Stomach (tissue), 9 donors: Measurements from ENCODE around the gene PLCB3. TPM values are rescaled to one million over a fixed set of nuclear protein-coding genes. Genes with fewer than 3 reads are reported as not detected.

Experiments
- DNase-seq, 2 donors: peaks; one replicate each; pipeline versions ENCODE4 v3.0.0 to v3.0.0-alpha.2; 2013 to 2019
- H3K27ac ChIP-seq, 5 donors: fragments of 200-600 bp in 4 of 5; sonication (generic) in 4 of 5; one replicate each; pipeline ENCODE4 v1.5.1; 2013 to 2019; ENCODE audit warnings: mild to moderate bottlenecking in 1 of 5, moderate library complexity in 1 of 5
- H3K27me3 ChIP-seq, 3 donors: fragments of 200-600 bp; sonication (generic); one replicate each; pipeline ENCODE4 v1.5.1; 2017 to 2019; ENCODE audit warnings: mixed run types in 1 of 3
- H3K36me3 ChIP-seq, 4 donors: fragments of 200-600 bp; sonication (generic); 1 replicate in 3 of 4; 2 replicates in 1 of 4; pipeline ENCODE4 v1.5.1; 2016 to 2019
- H3K4me1 ChIP-seq, 4 donors: fragments of 200-600 bp; sonication (generic); one replicate each; pipeline ENCODE4 v1.5.1; 2016 to 2019
- H3K4me3 ChIP-seq, 4 donors: fragments of 200-600 bp; sonication (generic) in 3 of 4; one replicate each; pipeline ENCODE4 v1.5.1; 2016 to 2019; ENCODE audit warnings: mild to moderate bottlenecking in 1 of 4
- H3K9me3 ChIP-seq, 4 donors: fragments of 200-600 bp; sonication (generic); one replicate each; pipeline ENCODE4 v1.5.1; 2016 to 2019
- EP300 ChIP-seq: sonication (generic); formaldehyde crosslinking; IDR thresholded peaks from one replicate; pipeline ENCODE4 v1.6.1; 2017; ENCODE audit warnings: antibody characterized with exemption
- POLR2A ChIP-seq, 4 donors: fragments of 450-650 bp; IDR thresholded peaks; one replicate each; pipeline ENCODE4 v1.6.1; 2016; ENCODE audit warnings: antibody characterized with exemption in 4 of 4, control low read depth in 2 of 4, mild to moderate bottlenecking in 1 of 4, moderate library complexity in 1 of 4
- POLR2AphosphoS5 ChIP-seq, 3 donors: sonication (generic); formaldehyde crosslinking; IDR thresholded peaks; one replicate each; pipeline ENCODE4 v1.6.1; 2016; ENCODE audit warnings: antibody characterized with exemption in 3 of 3
- WGBS, 5 donors: extraction: QIAGEN DNeasy Blood & Tissue Kit in 3 of 5; methylation state at CpG; one replicate each; pipeline versions ENCODE4 v1.1.5 to v1.1.7; 2013 to 2018; 5-methylcytosine and 5-hydroxymethylcytosine counted together
- intact Hi-C: fragments of 100-400 bp; cut with DNase I; formaldehyde crosslinking; loops from one replicate; pipeline ENCODE4 v1.15.1; 2023; ENCODE audit warnings: low total_unique reads
- polyA plus RNA-seq, 3 donors: library from polyadenylated mRNA; stranded (reverse); fragments of 200-250 nt; gene quantifications; one replicate each; pipeline ENCODE4 v1.2.3, GENCODE V29; 2013
- small RNA-seq, 4 donors: library from RNA; depleted of rRNA; stranded (forward); fragments of <200 nt; gene quantifications; one replicate each; pipeline ENCODE3, GENCODE V24; 2016
- total RNA-seq, 5 donors: library from RNA; depleted of rRNA; stranded (reverse); fragments of >200 nt; gene quantifications; one replicate each; pipeline versions ENCODE4 v1.1.0 to v1.2.3, GENCODE V29; 2014 to 2016
- TF ChIP-seq, protein P1 (sequence below), 7 experiments: fragments of 450-650 bp in 4 of 7; fragments of 200-600 bp in 3 of 7; sonication (generic) in 3 of 7; IDR thresholded peaks; one replicate each; pipeline ENCODE4 v1.5.1; 2016 to 2019; ENCODE audit warnings: antibody characterized with exemption in 7 of 7, control low read depth in 2 of 7, mild to moderate bottlenecking in 1 of 7
- donor health status: healthy with polysubstance abuse.
- donor health status: Bipolar disorder and iron deficiency.
- donor health status: healthy.

PLCB3 gene
- total and polyA plus RNA-seq, 8 donors: 12.2 to 154 (median 16.1) TPM

DNA sequence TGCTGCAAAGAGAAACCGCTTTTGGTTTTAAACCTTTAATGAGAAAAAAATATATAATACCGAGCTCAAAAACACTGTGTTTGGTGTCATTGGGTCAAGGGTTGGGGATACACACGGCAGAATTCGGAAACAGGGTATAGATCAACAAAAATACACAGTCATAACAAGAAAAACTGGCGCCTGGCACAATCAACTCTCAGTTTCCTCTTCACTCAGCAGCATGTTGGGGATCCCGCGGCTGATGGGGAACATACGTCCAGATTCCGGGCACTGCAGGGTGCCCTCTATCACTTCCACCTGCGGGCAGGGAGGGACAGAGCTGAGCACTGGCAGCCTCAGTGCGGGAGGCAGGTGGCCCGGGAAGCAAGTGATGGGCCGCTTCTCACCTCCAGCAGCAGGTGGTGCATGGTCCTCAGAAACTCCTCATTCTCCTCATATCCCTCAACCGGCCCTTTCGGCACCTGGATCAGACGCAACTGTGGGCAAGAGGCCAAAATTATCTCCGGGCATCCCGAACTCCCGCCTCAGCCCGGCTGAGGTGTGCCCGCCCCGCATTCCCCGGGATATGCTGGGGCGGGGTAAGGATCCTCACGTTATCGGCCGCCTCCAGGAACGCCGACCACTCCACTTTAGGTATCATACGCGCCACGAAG lies 65.5 kb downstream of the PLCB3 start:
- H3K27ac ChIP-seq: peak overlapping the region; percentile 94 to 99 (median 97)
- intact Hi-C loops: no loop called here
- peaks cover 28 to 54% (median 48%) of the 10 kb centered on the region in 4 donors for H3K36me3 ChIP-seq
- peak; percentile 53 to 74 for DNase-seq
- 3 to 7% (median 3%) methylated on average over 15 to 32 of the region's 32 CpGs for WGBS, 5 donors
- peaks cover 20 to 73% (median 55%) of the 10 kb centered on the region in 4 donors for H3K4me1 ChIP-seq
- no peaks in the 10 kb centered on the region for H3K9me3 ChIP-seq
- H3K27me3 ChIP-seq: no peaks in the 10 kb centered on the region
- H3K4me3 ChIP-seq: peak overlapping the region; percentile 69 to 81 (median 76)
- TF ChIP-seq POLR2A (IDR thresholded peaks at IDR 0.05) (no peak), POLR2AphosphoS5 (IDR thresholded peaks at IDR 0.05) (no peak), EP300 (no peak)
- TF ChIP-seq, protein P1, sequence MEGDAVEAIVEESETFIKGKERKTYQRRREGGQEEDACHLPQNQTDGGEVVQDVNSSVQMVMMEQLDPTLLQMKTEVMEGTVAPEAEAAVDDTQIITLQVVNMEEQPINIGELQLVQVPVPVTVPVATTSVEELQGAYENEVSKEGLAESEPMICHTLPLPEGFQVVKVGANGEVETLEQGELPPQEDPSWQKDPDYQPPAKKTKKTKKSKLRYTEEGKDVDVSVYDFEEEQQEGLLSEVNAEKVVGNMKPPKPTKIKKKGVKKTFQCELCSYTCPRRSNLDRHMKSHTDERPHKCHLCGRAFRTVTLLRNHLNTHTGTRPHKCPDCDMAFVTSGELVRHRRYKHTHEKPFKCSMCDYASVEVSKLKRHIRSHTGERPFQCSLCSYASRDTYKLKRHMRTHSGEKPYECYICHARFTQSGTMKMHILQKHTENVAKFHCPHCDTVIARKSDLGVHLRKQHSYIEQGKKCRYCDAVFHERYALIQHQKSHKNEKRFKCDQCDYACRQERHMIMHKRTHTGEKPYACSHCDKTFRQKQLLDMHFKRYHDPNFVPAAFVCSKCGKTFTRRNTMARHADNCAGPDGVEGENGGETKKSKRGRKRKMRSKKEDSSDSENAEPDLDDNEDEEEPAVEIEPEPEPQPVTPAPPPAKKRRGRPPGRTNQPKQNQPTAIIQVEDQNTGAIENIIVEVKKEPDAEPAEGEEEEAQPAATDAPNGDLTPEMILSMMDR (IDR thresholded peaks at IDR 0.05): peak in 2 of 7 experiments; percentile 7 to 11

DNA sequence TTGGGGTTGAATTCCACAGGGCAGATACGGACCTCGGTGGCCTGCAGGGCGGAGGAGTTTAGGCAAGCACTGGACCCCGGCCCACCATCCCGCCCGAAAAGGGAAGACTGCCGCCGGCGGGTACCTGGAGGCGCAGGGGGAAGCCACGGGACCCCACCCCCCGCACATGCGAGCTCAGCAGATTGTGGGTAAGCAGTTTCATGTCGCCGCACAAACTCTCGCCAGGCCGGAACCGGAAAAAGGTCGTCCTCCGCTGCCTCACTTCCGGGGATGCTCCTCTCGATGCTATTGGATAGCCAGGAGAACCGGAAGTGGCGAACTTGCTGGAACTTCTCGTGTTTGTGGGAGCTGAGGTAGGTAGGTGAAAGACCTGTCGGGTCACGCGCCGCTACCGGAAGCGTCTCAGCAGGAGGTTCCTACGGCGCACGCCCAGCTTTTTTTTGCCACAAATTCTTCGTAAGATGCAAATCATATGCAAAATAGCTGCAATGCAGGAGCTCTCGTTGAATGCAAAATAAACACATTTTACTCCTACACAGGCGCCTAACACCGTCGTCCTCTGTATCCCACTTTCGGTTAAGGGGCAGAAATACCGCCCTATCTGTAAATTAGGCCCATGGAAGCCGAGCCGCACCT lies 66.1 kb downstream of the PLCB3 start, which contains the start of gene TRMT112:
TSS of gene TRMT112 (minus strand) at position 235 of the 636 bp plus-strand sequence. CDS start at position 202, 33 bp downstream.
- Histone ChIP-seq H3K4me3 (peak within 1 kb of the TSS; percentile 69 to 81 (median 76)), H3K27ac (peak within 1 kb of the TSS; percentile 94 to 99 (median 97)), H3K27me3 (no peaks in the 10 kb centered on the region), H3K4me1 (peaks cover 25 to 76% (median 60%) of the 10 kb centered on the region in 4 donors), H3K36me3 (peaks cover 31 to 58% (median 51%) of the 10 kb centered on the region in 4 donors), H3K9me3 (no peaks in the 10 kb centered on the region)
- intact Hi-C loops: no loop called here
- DNase-seq: peak; percentile 98 to 99
- TF ChIP-seq, protein P1 (IDR thresholded peaks at IDR 0.05): no peak
- peak; percentile 19 for TF ChIP-seq EP300
- TF ChIP-seq POLR2A (IDR thresholded peaks at IDR 0.05): peak in 1 of 4 donors; percentile 43
- TF ChIP-seq POLR2AphosphoS5 (IDR thresholded peaks at IDR 0.05): peak; percentile 90 to 97 (median 94)
- WGBS, 5 donors: 0% methylated on average over 19 to 43 of the region's 43 CpGs

DNA sequence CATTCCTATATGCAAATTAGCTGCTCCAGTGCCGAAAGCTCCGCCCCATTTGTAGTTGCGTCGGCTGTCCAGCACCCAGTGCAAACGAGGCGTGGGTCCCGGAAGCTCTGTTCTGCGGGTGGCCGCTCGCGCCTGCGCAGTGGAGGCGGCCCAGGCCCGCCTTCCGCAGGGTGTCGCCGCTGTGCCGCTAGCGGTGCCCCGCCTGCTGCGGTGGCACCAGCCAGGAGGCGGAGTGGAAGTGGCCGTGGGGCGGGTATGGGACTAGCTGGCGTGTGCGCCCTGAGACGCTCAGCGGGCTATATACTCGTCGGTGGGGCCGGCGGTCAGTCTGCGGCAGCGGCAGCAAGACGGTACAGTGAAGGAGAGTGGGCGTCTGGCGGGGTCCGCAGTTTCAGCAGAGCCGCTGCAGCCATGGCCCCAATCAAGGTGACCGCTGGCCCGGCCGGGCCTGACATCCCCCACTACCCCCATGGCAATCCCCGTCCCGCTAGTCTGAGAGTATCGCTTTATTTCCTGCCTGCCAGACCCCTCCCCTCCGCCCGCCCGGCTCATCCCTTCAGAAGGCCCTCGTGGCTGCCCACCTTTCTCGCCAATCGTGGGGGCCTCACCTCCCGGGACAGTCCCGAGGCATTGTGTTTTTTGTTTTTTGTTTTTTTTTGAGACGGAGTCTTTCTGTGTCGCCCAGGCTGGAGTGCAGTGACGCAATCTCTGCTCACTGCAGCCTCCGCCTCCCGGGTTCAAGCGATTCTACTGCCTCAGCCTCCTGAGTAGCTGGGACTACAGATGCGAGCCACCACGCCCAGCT lies 66.8 kb downstream of the PLCB3 start, which contains the start of gene PRDX5:
TSS of gene PRDX5 (plus strand) at position 161 of the 805 bp plus-strand sequence. CDS start at position 256, 95 bp downstream.
- 0 to 1% (median 1%) methylated on average over 23 to 61 of the region's 61 CpGs for WGBS, 5 donors
- intact Hi-C loops: no loop called here
- DNase-seq: peak; percentile 97 to 99

More for the DNA sequence above, 66.8 kb downstream of the PLCB3 start, which contains the start of gene PRDX5:
- peak within 1 kb of the TSS; percentile 94 to 99 (median 97) for H3K27ac ChIP-seq
- H3K36me3 ChIP-seq: peaks cover 37 to 61% (median 58%) of the 10 kb centered on the region in 4 donors
- H3K4me1 ChIP-seq: peaks cover 25 to 74% (median 60%) of the 10 kb centered on the region in 4 donors
- peak within 1 kb of the TSS; percentile 69 to 81 (median 76) for H3K4me3 ChIP-seq
- H3K27me3 ChIP-seq: no peaks in the 10 kb centered on the region
- TF ChIP-seq EP300 (no peak), POLR2AphosphoS5 (IDR thresholded peaks at IDR 0.05) (peak; percentile 90 to 99 (median 97)), POLR2A (IDR thresholded peaks at IDR 0.05) (peak in 2 of 4 donors; percentile 46 to 65)
- TF ChIP-seq, protein P1 (IDR thresholded peaks at IDR 0.05): peak in 3 of 7 experiments; percentile 28 to 77 (median 57)
- H3K9me3 ChIP-seq: no peaks in the 10 kb centered on the region

Small RNAs within 50 kb of the gene (small RNA-seq; reads per million reads assigned to genes)
- gene RF00019: 0 reads per million in 4 donors

Other genes starting within 250 kb of the PLCB3 start
- 1 to 10 TPM in 1 of 5 donors, under 1 TPM in 1, not detected in 3; 0.73 to 1.3 TPM for gene FLRT1, start 215.6 kb upstream of the PLCB3 start, total RNA-seq
- under 1 TPM in 2 of 3 donors, not detected in 1; 0.12 to 0.28 TPM for gene FLRT1, start 215.6 kb upstream of the PLCB3 start, polyA plus RNA-seq
- gene MACROD1, start 85.4 kb upstream of the PLCB3 start, total RNA-seq: 10 to 100 TPM; 18.0 to 52.1 (median 41.2) TPM
- 100 to 1,000 TPM in 2 of 3 donors, 10 to 100 TPM in 1; 59.1 to 283 (median 156) TPM for gene MACROD1, start 85.4 kb upstream of the PLCB3 start, polyA plus RNA-seq
- gene STIP1, start 65.4 kb upstream of the PLCB3 start, total RNA-seq: 100 to 1,000 TPM in 1 of 5 donors, 10 to 100 TPM in 4; 27.4 to 259 (median 68.1) TPM
- gene STIP1, start 65.4 kb upstream of the PLCB3 start, polyA plus RNA-seq: 10 to 100 TPM; 51.5 to 56.2 (median 53.2) TPM
- 10 to 100 TPM; 11.9 to 30.3 (median 17.9) TPM for gene FERMT3, start 44.8 kb upstream of the PLCB3 start, total RNA-seq
- 10 to 100 TPM; 12.4 to 31.9 (median 19.5) TPM for gene FERMT3, start 44.8 kb upstream of the PLCB3 start, polyA plus RNA-seq
- gene TRPT1, start 25.3 kb upstream of the PLCB3 start, total RNA-seq: 100 to 1,000 TPM in 2 of 5 donors, 10 to 100 TPM in 3; 15.2 to 425 (median 63.8) TPM
- 10 to 100 TPM; 75.8 to 83.5 (median 79.7) TPM for gene TRPT1, start 25.3 kb upstream of the PLCB3 start, polyA plus RNA-seq
- 100 to 1,000 TPM in 4 of 5 donors, 10 to 100 TPM in 1; 35.1 to 363 (median 124) TPM for gene NUDT22, start 25.3 kb upstream of the PLCB3 start, total RNA-seq
- gene NUDT22, start 25.3 kb upstream of the PLCB3 start, polyA plus RNA-seq: 100 to 1,000 TPM in 1 of 3 donors, 10 to 100 TPM in 2; 62.4 to 143 (median 76.2) TPM
- gene DNAJC4, start 21.0 kb upstream of the PLCB3 start, total RNA-seq: 10 to 100 TPM in 4 of 5 donors, 1 to 10 TPM in 1; 8.3 to 61.8 (median 14.9) TPM
- 100 to 1,000 TPM in 2 of 3 donors, 10 to 100 TPM in 1; 69.8 to 115 (median 106) TPM for gene DNAJC4, start 21.0 kb upstream of the PLCB3 start, polyA plus RNA-seq
- gene VEGFB, start 16.9 kb upstream of the PLCB3 start, total RNA-seq: 100 to 1,000 TPM in 1 of 5 donors, 10 to 100 TPM in 3, 1 to 10 TPM in 1; 2.9 to 167 (median 17.4) TPM
- gene VEGFB, start 16.9 kb upstream of the PLCB3 start, polyA plus RNA-seq: 100 to 1,000 TPM in 1 of 3 donors, 10 to 100 TPM in 2; 86.4 to 132 (median 97.7) TPM
- gene FKBP2, start 10.4 kb upstream of the PLCB3 start, total RNA-seq: 10 to 100 TPM; 15.2 to 66.8 (median 47.7) TPM
- gene FKBP2, start 10.4 kb upstream of the PLCB3 start, polyA plus RNA-seq: 100 to 1,000 TPM; 140 to 257 (median 251) TPM
- 100 to 1,000 TPM in 1 of 5 donors, 10 to 100 TPM in 4; 39.3 to 179 (median 65.9) TPM for gene PPP1R14B, start 4.6 kb upstream of the PLCB3 start, total RNA-seq
- 100 to 1,000 TPM in 2 of 3 donors, 10 to 100 TPM in 1; 80.6 to 234 (median 190) TPM for gene PPP1R14B, start 4.6 kb upstream of the PLCB3 start, polyA plus RNA-seq
- 100 to 1,000 TPM in 1 of 5 donors, 10 to 100 TPM in 4; 40.4 to 343 (median 70.1) TPM for gene BAD, start 33.1 kb downstream of the PLCB3 start, total RNA-seq
- gene BAD, start 33.1 kb downstream of the PLCB3 start, polyA plus RNA-seq: 100 to 1,000 TPM; 114 to 207 (median 137) TPM
- gene GPR137, start 34.3 kb downstream of the PLCB3 start, total RNA-seq: 10 to 100 TPM in 2 of 5 donors, 1 to 10 TPM in 3; 2.9 to 58.8 (median 8.5) TPM
- 10 to 100 TPM; 18.8 to 23.4 (median 21.2) TPM for gene GPR137, start 34.3 kb downstream of the PLCB3 start, polyA plus RNA-seq
- gene KCNK4, start 39.8 kb downstream of the PLCB3 start, total RNA-seq: not detected
- gene KCNK4, start 39.8 kb downstream of the PLCB3 start, polyA plus RNA-seq: not detected
- gene CATSPERZ, start 48.8 kb downstream of the PLCB3 start, total RNA-seq: 10 to 100 TPM in 1 of 5 donors, not detected in 4; 11.3 TPM
- 1 to 10 TPM in 2 of 3 donors, under 1 TPM in 1; 0.18 to 5.2 (median 1.7) TPM for gene CATSPERZ, start 48.8 kb downstream of the PLCB3 start, polyA plus RNA-seq
- gene ESRRA, start 54.0 kb downstream of the PLCB3 start, total RNA-seq: 100 to 1,000 TPM in 3 of 5 donors, 10 to 100 TPM in 2; 45.5 to 685 (median 142) TPM
- gene ESRRA, start 54.0 kb downstream of the PLCB3 start, polyA plus RNA-seq: 10 to 100 TPM; 63.5 to 86.6 (median 82.5) TPM
- gene TRMT112, start 66.0 kb downstream of the PLCB3 start, total RNA-seq: 100 to 1,000 TPM in 2 of 5 donors, 10 to 100 TPM in 3; 50.8 to 181 (median 99.9) TPM
- gene TRMT112, start 66.0 kb downstream of the PLCB3 start, polyA plus RNA-seq: 100 to 1,000 TPM; 271 to 337 (median 328) TPM
- 100 to 1,000 TPM in 3 of 5 donors, 10 to 100 TPM in 1, 1 to 10 TPM in 1; 9.3 to 254 (median 125) TPM for gene PRDX5, start 66.6 kb downstream of the PLCB3 start, total RNA-seq
- gene PRDX5, start 66.6 kb downstream of the PLCB3 start, polyA plus RNA-seq: 100 to 1,000 TPM; 462 to 725 (median 673) TPM
- gene CCDC88B, start 88.7 kb downstream of the PLCB3 start, total RNA-seq: 100 to 1,000 TPM in 1 of 5 donors, 10 to 100 TPM in 1, 1 to 10 TPM in 3; 1.8 to 137 (median 7.6) TPM
- gene CCDC88B, start 88.7 kb downstream of the PLCB3 start, polyA plus RNA-seq: 10 to 100 TPM; 37.4 to 57.7 (median 38.8) TPM
- 100 to 1,000 TPM in 1 of 5 donors, 10 to 100 TPM in 4; 15.4 to 103 (median 81.1) TPM for gene RPS6KA4, start 107.6 kb downstream of the PLCB3 start, total RNA-seq
- 10 to 100 TPM; 18.5 to 22.8 (median 20.2) TPM for gene RPS6KA4, start 107.6 kb downstream of the PLCB3 start, polyA plus RNA-seq